SK-N-SH (cell line): ENCODE data around the gene PSPC1. TPM values are rescaled to one million over a fixed set of nuclear protein-coding genes. Genes with fewer than 3 reads are reported as not detected.

ENCODE experiments used
- CTCF ChIA-PET: fragments of 300-600, 350-600 bp; formaldehyde crosslinking; extraction: SDS; loops from one replicate; lab custom pipeline; 2021; lab: Yijun Ruan, JAX
- POLR2A ChIA-PET: fragments of 350-600 bp; sonication (Branson Sonifier 250); formaldehyde crosslinking; extraction: SDS; loops from one replicate; lab custom pipeline; 2020; ENCODE audit warnings: antibody characterized with exemption, inconsistent platforms; lab: Yijun Ruan, JAX
- DNase-seq: peaks from one replicate; pipeline ENCODE4 v3.0.0; 2012
- H2AFZ ChIP-seq: fragments of 200-600 bp; sonication (generic); 2 replicates; pipeline ENCODE4 v1.8.1; 2016; ENCODE audit warnings: antibody characterized with exemption, mild to moderate bottlenecking, low read depth
- H3F3A ChIP-seq: fragments of 200-600 bp; sonication (generic); replicated peaks from 2 replicates; pipeline ENCODE3; 2016; ENCODE audit warnings: antibody characterized with exemption, mild to moderate bottlenecking; ENCODE audit not compliant: insufficient read depth
- H3K27ac ChIP-seq, 2 experiments: fragments of 200-500 bp in 1 of 2; fragments of 200-600 bp in 1 of 2; sonication (Bioruptor generic) in 1 of 2; sonication (generic), shearing (Covaris generic) in 1 of 2; 2 replicates each; pipeline versions ENCODE4 v1.5.1 to v1.6.1; 2014 to 2016; ENCODE audit warnings: low read depth in 2 of 2, inconsistent platforms in 1 of 2, low read length in 1 of 2, mild to moderate bottlenecking in 1 of 2, mixed read lengths in 1 of 2
- H3K27me3 ChIP-seq: fragments of 200-600 bp; sonication (generic), shearing (Covaris generic); 2 replicates; pipeline ENCODE4 v1.6.1; 2016; ENCODE audit warnings: mixed run types; ENCODE audit not compliant: insufficient read depth
- H3K36me3 ChIP-seq, 2 experiments: fragments of 200-500 bp in 1 of 2; fragments of 200-600 bp in 1 of 2; sonication (Bioruptor generic) in 1 of 2; sonication (generic) in 1 of 2; replicated peaks in 1 of 2; 2 replicates each; pipeline versions ENCODE3 to v1.5.1; 2014 to 2016; ENCODE audit warnings: low read length in 1 of 2, mild to moderate bottlenecking in 1 of 2; ENCODE audit not compliant: insufficient read depth in 2 of 2, control insufficient read depth in 1 of 2
- H3K4me1 ChIP-seq, 2 experiments: fragments of 200-500 bp in 1 of 2; fragments of 200-600 bp in 1 of 2; sonication (Bioruptor generic) in 1 of 2; sonication (generic), shearing (Covaris generic) in 1 of 2; 2 replicates each; pipeline versions ENCODE4 v1.5.1 to v1.6.1; 2014 to 2016; ENCODE audit warnings: low read depth in 1 of 2, low read length in 1 of 2, mixed run types in 1 of 2; ENCODE audit not compliant: insufficient read depth in 2 of 2, control insufficient read depth in 1 of 2
- H3K4me2 ChIP-seq: fragments of 200-600 bp; sonication (generic), shearing (Covaris generic); 2 replicates; pipeline ENCODE4 v1.6.1; 2017; ENCODE audit warnings: mixed run types
- H3K4me3 ChIP-seq, 2 experiments: fragments of 200-500 bp in 1 of 2; fragments of 200-600 bp in 1 of 2; sonication (Bioruptor generic) in 1 of 2; sonication (generic), shearing (Covaris generic) in 1 of 2; 2 replicates each; pipeline versions ENCODE4 v1.5.1 to v1.8.1; 2014 to 2016; ENCODE audit warnings: low read depth in 2 of 2, inconsistent platforms in 1 of 2, low read length in 1 of 2, mild to moderate bottlenecking in 1 of 2, mixed read lengths in 1 of 2, moderate library complexity in 1 of 2
- H3K79me2 ChIP-seq: fragments of 200-600 bp; sonication (generic); 2 replicates; pipeline ENCODE4 v1.8.1; 2017; ENCODE audit warnings: mild to moderate bottlenecking; ENCODE audit not compliant: insufficient read depth
- H3K9ac ChIP-seq: fragments of 200-600 bp; sonication (generic); 2 replicates; pipeline ENCODE4 v1.6.1; 2017; ENCODE audit warnings: mixed run types
- H3K9me2 ChIP-seq: fragments of 200-600 bp; sonication (generic); 2 replicates; pipeline ENCODE4 v1.6.1; 2017; ENCODE audit warnings: mixed run types
- H3K9me3 ChIP-seq: fragments of 200-600 bp; sonication (generic); 2 replicates; pipeline ENCODE4 v1.6.1; 2017; ENCODE audit warnings: mixed run types, mild to moderate bottlenecking, moderate library complexity
- H4K20me1 ChIP-seq: fragments of 200-600 bp; sonication (generic); 2 replicates; pipeline ENCODE4 v1.6.1; 2017; ENCODE audit warnings: mild to moderate bottlenecking, mixed run types; ENCODE audit not compliant: insufficient read depth
- CHD2 ChIP-seq: fragments of 150-350 bp; IDR thresholded peaks from 2 replicates; pipeline ENCODE4 v1.6.1; 2018; ENCODE audit warnings: low read length; ENCODE audit not compliant: partially characterized antibody
- ELF1 ChIP-seq: IDR thresholded peaks from 2 replicates; pipeline ENCODE4 v1.4.0; 2012
- EZH2phosphoT487 ChIP-seq: fragments of 200-600 bp; sonication (generic); IDR thresholded peaks from 2 replicates; pipeline ENCODE4 v1.6.1; 2017; ENCODE audit warnings: low read depth, mixed run types, mild to moderate bottlenecking, antibody characterized with exemption, moderate library complexity, borderline replicate concordance
- FOXM1 ChIP-seq: IDR thresholded peaks from 2 replicates; pipeline ENCODE4 v1.4.0; 2012; ENCODE audit warnings: low read depth, mild to moderate bottlenecking
- GATA2 ChIP-seq: sonication (generic); formaldehyde crosslinking; IDR thresholded peaks from 2 replicates; pipeline ENCODE4 v1.5.0; 2020; ENCODE audit warnings: mild to moderate bottlenecking, missing genetic modification reagents
- MXI1 ChIP-seq: IDR thresholded peaks from 2 replicates; pipeline ENCODE4 v1.6.1; 2012; ENCODE audit warnings: mild to moderate bottlenecking, low read depth, low read length, improper control_type of control experiment
- RAD21 ChIP-seq: IDR thresholded peaks from 2 replicates; pipeline ENCODE4 v1.6.1; 2012; ENCODE audit warnings: mild to moderate bottlenecking, low read length
- RCOR1 ChIP-seq: fragments of 150-350 bp; IDR thresholded peaks from 2 replicates; pipeline ENCODE4 v1.6.1; 2017; ENCODE audit warnings: antibody characterized with exemption, low read length
- RXRA ChIP-seq: IDR thresholded peaks from 2 replicates; pipeline ENCODE4 v1.4.0; 2012; ENCODE audit warnings: low read depth, mild to moderate bottlenecking, borderline replicate concordance
- SMC3 ChIP-seq: IDR thresholded peaks from 2 replicates; pipeline ENCODE4 v1.6.1; 2012; ENCODE audit warnings: low read depth, low read length, improper control_type of control experiment
- TEAD4 ChIP-seq: IDR thresholded peaks from 2 replicates; pipeline ENCODE4 v1.4.0; 2012; ENCODE audit warnings: mild to moderate bottlenecking, borderline replicate concordance; ENCODE audit not compliant: insufficient read depth
- WGBS: methylation state at CpG from one replicate; pipeline ENCODE4 v1.1.6; 2017; ENCODE audit warnings: low lambda C conversion rate; 5-methylcytosine and 5-hydroxymethylcytosine counted together
- polyA plus RNA-seq, 3 experiments: library from polyadenylated mRNA; depleted of rRNA; stranded (reverse); fragments of >200 nt; gene quantifications; 2 replicates each; pipeline ENCODE4 v1.2.3, GENCODE V29; 2012
- TF ChIP-seq, protein P1 (sequence below): fragments of 150-350 bp; IDR thresholded peaks from 2 replicates; pipeline ENCODE4 v1.6.1; 2016; ENCODE audit warnings: mild to moderate bottlenecking, low read depth, low read length
- TF ChIP-seq, protein P2 (sequence below): IDR thresholded peaks from 2 replicates; pipeline ENCODE4 v1.4.0; 2012; ENCODE audit warnings: low read depth, borderline replicate concordance
- TF ChIP-seq, protein P3 (sequence below): IDR thresholded peaks from 2 replicates; pipeline ENCODE4 v1.6.1; 2012; ENCODE audit warnings: mild to moderate bottlenecking, low read depth, low read length, moderate library complexity
- TF ChIP-seq, protein P4 (sequence below): fragments of 150-350 bp; IDR thresholded peaks from 2 replicates; pipeline ENCODE4 v1.6.1; 2017; ENCODE audit warnings: antibody characterized with exemption, low read length, low read depth, borderline replicate concordance

The PSPC1 gene
- polyA plus RNA-seq, 1 of the 3 experiments (the other 2 are of a cell fraction): 35.2 TPM

DNA sequence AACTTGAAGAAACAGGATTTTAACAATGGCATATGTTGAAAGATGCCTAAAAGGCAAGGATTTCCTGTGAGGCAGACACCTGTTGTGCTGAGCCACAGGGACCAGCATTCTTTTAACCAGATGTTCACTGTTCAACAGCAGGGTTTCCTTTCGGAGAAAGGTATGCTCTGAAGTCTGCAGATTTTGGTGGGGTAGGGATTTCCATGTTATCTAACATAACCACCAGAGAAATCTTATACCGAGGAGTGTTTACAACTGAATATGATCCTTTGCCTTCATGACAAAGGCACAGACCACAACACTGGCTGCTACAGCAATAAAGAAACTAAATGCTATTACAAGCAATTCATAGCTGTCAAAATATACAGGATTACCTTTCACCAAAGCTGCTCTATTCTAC is 101.2 kb downstream of the PSPC1 start:
- Histone ChIP-seq H3K4me3 (no peak overlapping the region), H3K4me2 (no peak overlapping the region), H3K9me2 (no peaks in the 10 kb centered on the region), H3K9me3 (no peaks in the 10 kb centered on the region), H2AFZ (no peak overlapping the region), H4K20me1 (0 out of 2 replicates have a peak, but pooled peaks cover 4% of the 10 kb centered on the region), H3K79me2 (peaks cover 21% of the 10 kb centered on the region; the same call in 1 of the 2 replicates), H3K27me3 (no peaks in the 10 kb centered on the region), H3K4me1 (peaks cover 0 to 4% of the 10 kb centered on the region in 2 experiments; a peak in 1 of 4 replicates), H3F3A (peaks cover 7% of the 10 kb centered on the region), H3K36me3 (peaks cover 7 to 9% of the 10 kb centered on the region in 2 experiments), H3K27ac (no peak overlapping the region), H3K9ac (no peak overlapping the region)
- TF ChIP-seq, protein P1, sequence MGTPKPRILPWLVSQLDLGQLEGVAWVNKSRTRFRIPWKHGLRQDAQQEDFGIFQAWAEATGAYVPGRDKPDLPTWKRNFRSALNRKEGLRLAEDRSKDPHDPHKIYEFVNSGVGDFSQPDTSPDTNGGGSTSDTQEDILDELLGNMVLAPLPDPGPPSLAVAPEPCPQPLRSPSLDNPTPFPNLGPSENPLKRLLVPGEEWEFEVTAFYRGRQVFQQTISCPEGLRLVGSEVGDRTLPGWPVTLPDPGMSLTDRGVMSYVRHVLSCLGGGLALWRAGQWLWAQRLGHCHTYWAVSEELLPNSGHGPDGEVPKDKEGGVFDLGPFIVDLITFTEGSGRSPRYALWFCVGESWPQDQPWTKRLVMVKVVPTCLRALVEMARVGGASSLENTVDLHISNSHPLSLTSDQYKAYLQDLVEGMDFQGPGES: no peak
- TF ChIP-seq RAD21 (no peak), SMC3 (no peak), EZH2phosphoT487 (no peak), TEAD4 (no peak), FOXM1 (no peak), RCOR1 (no peak), RXRA (no peak), MXI1 (no peak), ELF1 (no peak), GATA2 (CRISPR knock-in tag) (no peak), CHD2 (no peak)
- TF ChIP-seq, protein P2, sequence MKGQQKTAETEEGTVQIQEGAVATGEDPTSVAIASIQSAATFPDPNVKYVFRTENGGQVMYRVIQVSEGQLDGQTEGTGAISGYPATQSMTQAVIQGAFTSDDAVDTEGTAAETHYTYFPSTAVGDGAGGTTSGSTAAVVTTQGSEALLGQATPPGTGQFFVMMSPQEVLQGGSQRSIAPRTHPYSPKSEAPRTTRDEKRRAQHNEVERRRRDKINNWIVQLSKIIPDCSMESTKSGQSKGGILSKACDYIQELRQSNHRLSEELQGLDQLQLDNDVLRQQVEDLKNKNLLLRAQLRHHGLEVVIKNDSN: no peak
- TF ChIP-seq, protein P3, sequence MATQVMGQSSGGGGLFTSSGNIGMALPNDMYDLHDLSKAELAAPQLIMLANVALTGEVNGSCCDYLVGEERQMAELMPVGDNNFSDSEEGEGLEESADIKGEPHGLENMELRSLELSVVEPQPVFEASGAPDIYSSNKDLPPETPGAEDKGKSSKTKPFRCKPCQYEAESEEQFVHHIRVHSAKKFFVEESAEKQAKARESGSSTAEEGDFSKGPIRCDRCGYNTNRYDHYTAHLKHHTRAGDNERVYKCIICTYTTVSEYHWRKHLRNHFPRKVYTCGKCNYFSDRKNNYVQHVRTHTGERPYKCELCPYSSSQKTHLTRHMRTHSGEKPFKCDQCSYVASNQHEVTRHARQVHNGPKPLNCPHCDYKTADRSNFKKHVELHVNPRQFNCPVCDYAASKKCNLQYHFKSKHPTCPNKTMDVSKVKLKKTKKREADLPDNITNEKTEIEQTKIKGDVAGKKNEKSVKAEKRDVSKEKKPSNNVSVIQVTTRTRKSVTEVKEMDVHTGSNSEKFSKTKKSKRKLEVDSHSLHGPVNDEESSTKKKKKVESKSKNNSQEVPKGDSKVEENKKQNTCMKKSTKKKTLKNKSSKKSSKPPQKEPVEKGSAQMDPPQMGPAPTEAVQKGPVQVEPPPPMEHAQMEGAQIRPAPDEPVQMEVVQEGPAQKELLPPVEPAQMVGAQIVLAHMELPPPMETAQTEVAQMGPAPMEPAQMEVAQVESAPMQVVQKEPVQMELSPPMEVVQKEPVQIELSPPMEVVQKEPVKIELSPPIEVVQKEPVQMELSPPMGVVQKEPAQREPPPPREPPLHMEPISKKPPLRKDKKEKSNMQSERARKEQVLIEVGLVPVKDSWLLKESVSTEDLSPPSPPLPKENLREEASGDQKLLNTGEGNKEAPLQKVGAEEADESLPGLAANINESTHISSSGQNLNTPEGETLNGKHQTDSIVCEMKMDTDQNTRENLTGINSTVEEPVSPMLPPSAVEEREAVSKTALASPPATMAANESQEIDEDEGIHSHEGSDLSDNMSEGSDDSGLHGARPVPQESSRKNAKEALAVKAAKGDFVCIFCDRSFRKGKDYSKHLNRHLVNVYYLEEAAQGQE: no peak
- TF ChIP-seq, protein P4, sequence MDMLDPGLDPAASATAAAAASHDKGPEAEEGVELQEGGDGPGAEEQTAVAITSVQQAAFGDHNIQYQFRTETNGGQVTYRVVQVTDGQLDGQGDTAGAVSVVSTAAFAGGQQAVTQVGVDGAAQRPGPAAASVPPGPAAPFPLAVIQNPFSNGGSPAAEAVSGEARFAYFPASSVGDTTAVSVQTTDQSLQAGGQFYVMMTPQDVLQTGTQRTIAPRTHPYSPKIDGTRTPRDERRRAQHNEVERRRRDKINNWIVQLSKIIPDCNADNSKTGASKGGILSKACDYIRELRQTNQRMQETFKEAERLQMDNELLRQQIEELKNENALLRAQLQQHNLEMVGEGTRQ: no peak
- no peak for DNase-seq
- 100% methylated on average over 2 of the region's 2 CpGs for WGBS
- ChIA-PET POLR2A (no interaction called here), CTCF (no interaction called here)
